GM21737 (cell line): ENCODE measurements around the gene SPATA7.

Source experiments
- ATAC-seq: cut with Tn5 transposase; IDR thresholded peaks from one replicate; pipeline ENCODE4 v1.9.1; 2021; ENCODE audit warnings: mild to moderate bottlenecking, moderate library complexity; ENCODE audit not compliant: unreplicated experiment

The SPATA7 gene

GRCh38 chr14:88411039-88411438 is 25.6 kb downstream of the SPATA7 start:
- ATAC-seq: no peak

DNA sequence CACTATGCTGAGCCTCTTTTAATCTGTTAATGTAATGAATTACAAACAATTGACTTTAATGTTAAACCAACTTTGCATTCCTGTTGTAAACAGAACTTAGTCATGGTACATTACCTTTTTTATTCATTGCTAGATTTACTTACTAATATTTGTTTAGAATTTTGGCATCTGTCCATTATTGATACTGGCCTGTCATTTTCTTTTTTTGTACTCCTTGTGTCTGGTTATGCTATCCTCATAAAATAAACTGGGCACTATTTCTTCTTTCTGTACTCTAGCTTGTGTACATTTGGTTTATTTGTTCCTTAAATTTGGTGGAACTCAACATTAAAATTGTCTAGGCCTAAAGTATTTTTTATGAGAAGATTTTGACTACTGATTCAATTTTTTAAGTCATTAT is 32.1 kb downstream of the SPATA7 start:
- ATAC-seq: no peak

DNA sequence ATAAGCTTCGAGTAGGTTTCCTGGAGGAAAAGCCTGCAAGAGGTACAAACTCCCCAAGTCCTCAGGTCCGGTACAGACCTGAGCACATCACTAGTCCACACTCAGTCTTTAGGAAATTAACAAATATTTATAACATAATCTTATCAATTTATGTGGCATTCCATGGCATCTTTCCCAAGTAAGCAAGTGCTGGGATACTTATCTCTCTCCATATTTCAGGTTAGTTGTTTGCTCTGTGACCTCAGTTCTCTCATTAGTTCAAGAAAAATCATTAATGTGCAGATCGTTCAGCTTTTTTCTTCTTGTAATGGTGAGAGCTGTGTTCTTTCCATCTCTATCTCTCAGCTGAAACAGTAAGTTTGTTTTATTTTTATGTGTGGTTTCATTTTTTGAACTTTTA is 34.7 kb downstream of the SPATA7 start:
- ATAC-seq: no peak

GRCh38 chr14:88421286-88421685 is 35.8 kb downstream of the SPATA7 start:
- no peak for ATAC-seq

DNA sequence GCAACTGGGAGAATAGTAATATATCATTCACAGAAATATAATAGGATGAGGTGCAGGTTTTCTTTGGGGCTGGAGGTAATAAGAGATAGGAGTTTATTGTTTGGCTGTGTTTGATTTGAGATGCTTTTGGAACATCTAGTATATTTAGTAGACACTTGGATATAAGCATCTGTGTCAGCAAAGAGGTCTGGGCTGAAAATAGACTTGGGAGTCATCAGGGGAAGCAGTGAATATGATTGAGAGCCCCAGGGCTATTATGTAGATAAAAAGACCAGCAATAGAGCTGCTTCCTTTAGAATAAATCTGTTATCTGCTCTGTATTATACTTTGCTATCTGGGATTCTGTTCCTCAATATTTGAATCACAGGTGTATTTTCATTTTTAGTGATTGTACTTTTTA is 36.6 kb downstream of the SPATA7 start:
- ATAC-seq: no peak

DNA sequence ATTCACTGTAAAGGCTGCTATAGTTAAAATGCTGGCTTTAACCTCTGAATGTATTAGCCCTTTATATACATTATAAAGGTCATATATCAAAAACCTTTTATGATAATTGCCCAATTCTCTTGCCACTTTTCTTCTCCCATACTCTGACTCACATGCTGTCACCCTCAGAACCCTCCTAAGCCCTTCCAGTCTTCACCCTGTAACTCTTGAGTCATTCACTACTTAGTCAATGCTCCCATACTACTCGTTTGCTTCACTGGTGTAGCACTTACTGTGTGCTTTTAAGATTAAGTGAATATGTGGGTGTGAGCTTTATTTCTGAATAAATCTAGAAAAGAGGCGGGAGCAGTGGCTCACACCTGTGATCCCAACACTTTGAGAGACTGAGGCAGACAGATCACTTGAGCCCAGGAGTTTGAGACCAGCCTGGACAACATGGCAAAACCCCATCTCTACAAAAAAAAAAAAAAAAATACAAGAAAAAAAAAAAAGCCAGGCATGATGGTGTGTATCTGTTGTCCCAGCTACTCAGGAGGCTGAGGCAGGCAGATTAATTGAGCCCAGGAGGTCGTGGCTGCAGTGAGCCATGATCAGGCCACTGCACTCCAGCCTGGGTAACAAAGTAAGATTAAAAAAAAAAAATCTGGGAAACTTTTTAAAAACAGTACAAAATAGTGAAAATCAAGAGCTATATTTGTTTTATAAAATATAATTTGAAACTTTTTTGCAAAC is 37.6 kb downstream of the SPATA7 start:
- no peak for ATAC-seq

DNA sequence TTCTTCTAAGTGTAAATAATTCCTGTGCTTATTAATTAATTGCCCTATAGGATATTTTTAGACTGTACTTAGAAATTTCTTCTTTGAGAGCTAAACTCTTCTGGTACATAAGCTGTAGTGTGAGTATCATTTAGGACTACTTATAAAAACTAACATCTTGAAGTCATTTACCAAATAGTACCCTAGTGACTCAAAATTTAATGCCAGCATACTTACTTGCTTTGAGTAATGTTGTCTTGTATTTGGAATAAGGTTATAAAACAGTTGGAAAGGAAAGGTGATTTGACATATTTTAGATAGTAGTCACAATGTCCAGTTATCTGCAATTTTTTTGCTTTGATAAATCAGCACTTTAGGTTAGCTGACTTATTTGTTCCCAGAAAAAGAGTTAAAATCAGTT is 39.1 kb downstream of the SPATA7 start:
- ATAC-seq: no peak

GRCh38 chr14:88426271-88426670 is 40.8 kb downstream of the SPATA7 start:
- ATAC-seq: no peak

DNA sequence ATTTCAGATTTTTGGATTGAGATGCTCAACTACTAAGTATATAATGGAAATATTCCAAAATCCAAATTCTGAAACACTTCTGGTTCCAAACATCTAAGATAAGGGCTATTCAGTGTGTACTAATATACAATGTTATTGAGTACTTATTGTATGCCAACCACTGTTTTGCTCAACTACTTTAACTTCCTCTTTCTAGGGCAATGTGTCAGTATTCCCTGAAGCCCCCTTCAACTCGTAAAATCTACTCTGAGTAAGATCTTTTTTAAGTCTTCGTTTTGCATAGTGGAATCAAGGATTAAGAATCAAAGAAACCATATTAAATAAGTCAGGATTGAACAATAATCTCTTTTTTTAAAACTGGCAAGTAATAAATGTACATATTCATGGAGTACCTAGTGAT is 45.5 kb downstream of the SPATA7 start:
- ATAC-seq: no peak

GRCh38 chr14:88437658-88438057 is 52.2 kb downstream of the SPATA7 start:
- no peak for ATAC-seq

DNA sequence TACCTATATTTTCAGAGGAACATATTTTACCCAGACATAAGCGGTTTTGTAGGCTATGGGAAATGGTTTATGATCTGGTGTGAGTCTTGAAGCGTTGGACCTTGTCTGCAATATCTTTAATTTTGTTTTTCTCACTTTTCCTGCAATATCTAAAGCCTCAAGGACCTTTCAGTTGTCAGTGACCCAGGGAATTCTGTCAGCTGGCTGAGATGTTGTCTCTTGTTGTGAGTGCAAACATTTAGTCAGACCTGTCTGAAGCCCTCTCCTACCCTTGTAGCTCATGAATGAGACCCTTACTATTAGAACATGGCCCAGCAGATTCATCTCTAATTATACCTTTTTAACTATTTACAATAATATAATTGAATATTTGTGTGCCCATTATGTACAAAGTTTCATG is 53.6 kb downstream of the SPATA7 start:
- ATAC-seq: no peak

GRCh38 chr14:88452231-88452630 is 66.8 kb downstream of the SPATA7 start:
- ATAC-seq: no peak

DNA sequence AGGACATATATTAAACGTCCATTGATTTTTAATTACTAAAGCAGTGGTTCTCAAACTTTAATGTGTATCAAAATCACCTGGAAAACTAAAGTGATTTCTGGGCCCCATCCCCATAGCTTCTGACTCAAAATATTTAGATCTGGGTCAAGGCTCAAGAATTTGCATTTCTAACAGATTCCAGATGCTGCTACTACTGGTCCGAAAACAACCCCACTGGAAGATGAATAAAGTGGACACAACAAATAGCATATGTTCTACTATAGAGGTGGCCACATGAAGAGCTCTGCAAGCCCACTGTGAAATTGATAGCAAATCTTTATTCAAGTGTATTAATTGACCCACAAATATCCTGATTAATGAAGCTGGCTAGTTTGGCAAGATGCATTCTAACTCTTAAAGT is 69.4 kb downstream of the SPATA7 start:
- ATAC-seq: no peak

- no peak for ATAC-seq
Observed at GRCh38 chr14:88463318-88463717, 77.9 kb downstream of the SPATA7 start.

DNA sequence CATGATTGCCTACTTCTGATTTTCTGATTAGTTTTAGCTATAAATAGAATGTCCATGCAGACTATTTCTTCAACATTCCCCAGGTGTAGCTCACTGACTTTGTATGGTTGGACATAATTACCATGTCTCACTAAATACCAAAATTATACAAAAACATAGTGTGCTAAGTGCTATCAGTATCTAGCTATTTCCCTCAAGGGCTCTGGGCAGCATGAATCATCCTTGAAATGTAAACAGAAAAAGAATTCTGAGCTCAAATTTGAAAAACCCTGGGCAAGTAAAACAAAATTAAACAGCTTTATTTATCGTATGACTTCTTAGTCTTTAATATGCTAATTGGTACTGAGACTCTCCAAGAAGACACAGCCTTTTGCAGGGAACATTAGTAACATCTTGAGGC is 82.9 kb downstream of the SPATA7 start:
- ATAC-seq: no peak

DNA sequence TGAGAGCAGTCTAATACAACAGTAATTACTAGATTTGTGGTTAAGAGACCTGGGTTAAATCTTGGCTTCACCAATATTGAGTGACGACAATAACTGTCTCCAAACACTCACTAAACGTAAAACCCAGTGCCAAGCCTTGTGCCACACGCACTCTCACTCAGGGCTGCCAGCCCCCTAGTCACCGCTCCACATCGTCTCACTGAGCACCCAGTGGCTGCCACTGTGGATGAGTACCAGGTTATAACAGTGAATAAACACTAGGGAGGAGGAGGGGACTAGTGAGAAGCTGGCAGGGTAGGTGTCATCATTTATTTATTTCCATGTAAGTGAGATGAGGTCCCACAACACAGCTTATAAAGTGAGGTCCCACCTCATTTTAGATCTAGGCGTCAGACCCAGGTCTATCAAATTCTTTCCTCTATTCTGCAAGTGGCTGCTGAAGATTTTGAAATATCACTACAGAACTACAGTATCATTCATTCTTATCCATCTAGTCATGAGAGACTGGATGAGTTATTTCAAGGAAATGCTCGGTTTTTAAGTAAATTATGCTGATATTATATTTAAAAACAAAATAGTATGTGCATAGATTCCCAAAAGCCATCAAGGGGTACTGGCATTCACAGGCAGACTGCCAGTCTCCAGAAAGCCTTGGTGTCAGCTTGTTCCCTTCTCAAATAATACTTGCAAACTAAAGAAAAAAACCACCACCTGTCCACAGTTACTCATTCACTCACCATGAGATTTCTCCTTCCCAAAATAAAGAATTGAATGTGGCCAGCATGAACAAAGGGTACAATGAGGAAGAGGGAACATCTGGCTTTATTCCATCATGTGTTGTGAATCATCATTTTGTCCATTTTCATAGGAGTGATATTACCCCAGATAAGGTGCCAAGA is 85.3 kb downstream of the SPATA7 start:
- ATAC-seq: no peak

GRCh38 chr14:88473791-88474190 is 88.3 kb downstream of the SPATA7 start:
- no peak for ATAC-seq

DNA sequence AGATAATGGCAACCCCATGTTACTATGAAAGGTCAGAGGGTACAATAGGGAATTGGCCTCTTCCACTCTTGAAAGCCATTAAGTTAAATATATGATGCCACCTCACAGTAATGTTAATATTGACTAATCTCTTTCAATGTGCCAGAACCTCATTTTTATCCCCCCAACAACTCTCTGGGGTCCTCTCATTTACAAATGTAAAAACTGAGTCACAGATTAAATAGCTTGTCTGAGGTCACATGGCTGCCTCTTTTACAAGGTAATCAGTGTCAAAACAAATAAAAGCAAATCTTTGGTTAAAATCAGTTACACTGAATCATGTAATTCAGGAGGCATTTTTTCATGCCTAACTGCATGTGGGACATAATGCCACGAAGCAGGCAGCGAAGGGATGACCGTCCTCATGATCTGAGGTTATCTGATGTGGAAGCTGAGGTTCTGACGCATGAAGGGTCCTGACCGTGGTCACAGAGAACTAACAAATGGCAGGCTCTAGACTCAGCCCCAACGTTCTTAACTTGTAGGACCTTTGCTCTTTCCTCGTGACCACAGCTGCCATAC is 90.8 kb downstream of the SPATA7 start:
- ATAC-seq: no peak

DNA sequence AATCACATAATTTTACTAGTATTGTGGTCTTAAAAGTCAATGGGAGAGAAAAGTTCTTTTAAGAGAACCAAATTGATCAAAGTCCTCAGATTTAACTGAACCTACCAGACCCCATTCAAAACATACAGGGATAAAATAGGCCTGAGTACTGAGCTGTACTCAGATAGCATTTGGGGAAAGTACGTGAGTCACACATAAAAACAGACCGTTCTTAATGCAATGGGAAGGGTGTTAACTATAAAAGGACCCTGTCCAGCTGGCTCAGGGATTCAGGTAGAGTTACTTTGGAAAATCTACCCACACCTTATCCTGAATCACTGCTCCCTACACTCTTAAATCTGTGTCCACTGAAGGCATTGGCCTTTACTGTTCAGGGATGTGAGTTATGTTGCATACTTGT is 91.4 kb downstream of the SPATA7 start:
- ATAC-seq: no peak

DNA sequence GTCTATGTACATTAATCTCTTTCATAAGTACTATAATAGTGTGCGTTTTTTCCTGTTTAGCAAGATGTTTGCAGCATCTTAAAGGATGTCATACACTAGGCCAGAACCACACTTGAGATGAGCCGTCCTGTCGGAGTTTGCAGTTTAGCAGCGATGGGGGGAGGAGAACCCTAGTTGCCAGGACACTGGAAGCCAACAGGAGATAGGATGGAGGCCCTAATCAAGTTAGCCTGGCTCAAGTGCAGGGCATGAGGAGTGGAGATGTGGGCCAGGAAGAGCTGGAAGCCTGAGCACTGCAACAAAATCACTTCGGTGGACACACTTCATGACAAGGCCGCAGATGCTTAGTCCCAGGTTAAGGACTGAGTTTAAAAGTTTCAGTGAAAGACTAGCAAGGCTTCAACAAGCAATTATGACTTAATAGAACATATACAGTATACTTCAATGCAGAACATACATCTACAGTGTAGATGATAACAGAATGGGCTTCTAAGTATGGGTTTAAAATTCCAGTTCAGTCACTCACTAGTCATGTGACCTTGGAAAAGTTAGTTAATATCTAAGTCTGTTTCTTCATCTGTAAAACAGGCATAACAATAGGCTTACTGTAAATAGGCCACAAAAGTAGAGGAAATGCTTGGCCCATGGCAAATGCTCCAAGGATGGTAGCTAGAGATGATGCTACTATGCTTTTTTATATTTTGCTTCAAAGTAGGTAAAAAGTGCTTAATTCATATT is 92.2 kb downstream of the SPATA7 start:
- ATAC-seq: no peak

- no peak for ATAC-seq
Observed at GRCh38 chr14:88478931-88479330, 93.5 kb downstream of the SPATA7 start.
